ENCODE data around the gene LRRC75B.
"Not testable (repeated sequence)": the region's sequence is repeated elsewhere in the genome, so short reads cannot be mapped to it uniquely, and the experiment has no call there.

LRRC75B gene

GRCh38 chr22:24602105-24602749 is 9.4 kb upstream of the LRRC75B start:
- DNase-seq: not testable (repeated sequence)

DNA sequence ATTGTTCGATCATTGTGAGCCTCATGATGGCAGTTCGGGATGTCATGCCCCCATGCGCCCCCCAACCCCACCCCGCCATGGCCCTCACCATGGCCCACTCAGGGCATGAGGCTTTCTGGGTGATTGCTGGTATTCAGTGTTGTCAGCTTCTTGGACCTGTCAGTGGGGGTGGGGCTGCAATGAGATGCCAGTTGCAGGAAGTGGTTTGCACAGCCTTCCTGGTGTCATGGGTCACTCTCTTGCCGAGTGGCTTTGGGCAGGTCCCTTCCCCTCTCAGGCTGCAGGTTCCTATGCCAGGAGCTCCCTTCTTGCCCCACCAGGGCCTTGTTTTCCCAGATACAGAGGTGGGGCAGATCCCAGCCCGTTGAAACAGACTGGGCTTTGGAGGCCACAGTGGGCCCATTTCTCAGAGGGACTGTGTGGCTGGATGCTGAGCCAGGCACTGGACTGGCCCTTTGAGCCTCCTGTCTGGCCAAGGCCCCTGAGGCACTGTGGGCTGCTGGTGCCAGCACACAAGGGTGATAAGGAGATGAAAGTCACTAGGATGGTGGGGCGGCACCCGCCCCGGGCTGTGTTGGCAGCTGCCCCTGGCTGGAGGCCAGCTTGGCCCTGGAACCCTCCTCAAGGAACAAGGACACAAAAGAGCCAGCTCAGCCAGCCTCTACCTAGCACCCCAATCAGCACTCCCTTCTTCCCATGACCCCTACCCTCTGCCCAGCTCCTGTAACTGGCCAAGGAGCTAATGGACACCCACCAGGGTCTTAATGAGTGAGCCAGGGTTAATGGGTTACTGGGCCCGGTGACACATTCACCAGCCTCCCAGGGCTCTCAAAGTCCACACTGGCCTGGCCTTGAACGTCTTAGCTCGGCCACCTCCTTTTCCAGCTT is 8.6 kb upstream of the LRRC75B start:
- no peak for DNase-seq

GRCh38 chr22:24599958-24600715 is 7.3 kb upstream of the LRRC75B start:
- DNase-seq: not testable (repeated sequence)

DNA sequence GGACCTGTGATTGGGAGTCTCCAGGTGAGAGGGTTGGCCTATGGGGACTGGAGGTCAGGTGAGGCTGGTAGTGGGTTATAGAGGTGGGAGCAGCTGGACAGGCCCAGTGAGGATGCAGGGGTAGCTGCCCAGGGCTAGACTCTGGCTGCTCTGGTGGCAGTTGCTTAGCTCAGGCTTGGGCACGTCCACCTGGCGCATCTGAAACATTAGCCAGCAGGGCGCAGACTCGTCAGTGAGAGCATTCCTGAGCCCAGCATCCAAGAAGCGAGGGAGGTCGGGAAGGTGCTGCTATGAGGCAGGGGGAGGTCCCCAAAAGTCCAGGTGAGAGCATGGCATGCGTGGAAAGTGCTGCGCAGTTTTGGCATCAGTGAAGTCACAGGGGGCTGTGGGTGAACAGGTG is 6.6 kb upstream of the LRRC75B start:
- no peak for DNase-seq

- not testable (repeated sequence) for DNase-seq
These were observed 4.2 kb upstream of the LRRC75B start for GRCh38 chr22:24597076-24597475.

DNA sequence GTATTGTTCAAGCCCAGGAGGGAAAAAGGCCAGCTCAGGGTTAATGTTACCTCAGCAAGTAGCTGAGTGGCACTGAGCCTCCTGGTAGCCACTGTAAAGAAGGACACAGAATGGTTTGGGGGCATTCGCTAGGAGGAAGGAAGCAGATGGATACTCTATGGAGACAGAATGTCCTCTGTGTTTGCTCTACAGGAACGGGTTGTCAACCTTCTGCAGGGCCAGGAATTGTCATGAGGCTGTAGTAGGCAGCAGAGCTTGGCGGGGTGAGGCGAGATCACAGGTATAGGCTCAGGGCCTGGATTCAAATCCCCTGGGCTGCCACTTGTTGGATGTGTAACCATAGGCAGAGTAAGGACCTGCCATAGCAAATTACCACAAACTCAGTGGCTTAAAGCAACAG is 3.0 kb upstream of the LRRC75B start:
- DNase-seq: no peak

DNA sequence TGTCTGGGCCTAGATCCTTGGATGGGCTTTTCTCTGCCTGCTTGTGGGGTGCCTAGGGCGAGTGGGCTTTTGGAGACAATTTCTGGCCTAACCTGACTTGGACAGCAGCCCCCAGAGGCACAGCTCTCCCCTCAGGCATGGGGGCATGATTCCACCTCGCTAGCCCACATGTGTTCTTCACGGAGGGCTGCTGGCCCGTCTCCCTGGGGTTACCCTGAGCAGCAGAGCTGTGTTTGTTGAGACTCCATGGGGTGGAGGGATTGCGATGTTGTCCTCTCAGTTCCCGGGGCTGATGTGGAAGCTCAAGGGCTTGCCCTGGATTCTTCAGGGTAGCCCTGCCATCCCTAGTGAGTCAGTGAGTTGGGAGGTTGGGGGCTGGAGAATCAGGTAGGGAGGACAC is 2.4 kb upstream of the LRRC75B start:
- no peak for DNase-seq

DNA sequence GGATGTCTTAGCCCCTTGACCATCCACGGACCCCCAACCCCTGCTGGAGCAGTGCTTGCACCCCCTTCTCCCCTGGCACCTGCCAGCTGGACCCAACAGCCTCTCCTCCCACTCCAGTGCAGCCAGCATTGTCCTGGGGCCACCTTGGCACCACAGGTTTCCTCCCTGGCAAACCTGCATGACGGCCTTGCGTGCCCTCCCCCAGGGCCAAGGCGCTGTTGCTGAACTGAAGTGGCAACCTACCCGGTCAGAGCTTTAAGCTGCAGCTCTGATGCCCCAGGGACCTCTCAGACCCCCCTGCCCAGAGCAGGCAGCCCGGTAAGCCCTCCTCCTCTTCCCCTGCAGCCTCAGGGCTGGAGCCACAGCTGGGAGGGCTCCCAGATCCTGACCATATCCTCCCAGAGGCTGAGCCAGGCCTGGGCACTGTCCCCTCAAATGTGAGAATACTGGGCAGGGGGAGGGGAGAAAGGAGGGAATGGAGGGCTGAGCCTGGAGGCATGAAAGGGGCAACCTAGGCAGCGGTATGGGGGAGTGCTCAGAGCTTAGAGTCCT is 1.8 kb upstream of the LRRC75B start:
- DNase-seq: no peak

- no peak for DNase-seq
These were observed 1.1 kb upstream of the LRRC75B start for GRCh38 chr22:24593836-24594568.

DNA sequence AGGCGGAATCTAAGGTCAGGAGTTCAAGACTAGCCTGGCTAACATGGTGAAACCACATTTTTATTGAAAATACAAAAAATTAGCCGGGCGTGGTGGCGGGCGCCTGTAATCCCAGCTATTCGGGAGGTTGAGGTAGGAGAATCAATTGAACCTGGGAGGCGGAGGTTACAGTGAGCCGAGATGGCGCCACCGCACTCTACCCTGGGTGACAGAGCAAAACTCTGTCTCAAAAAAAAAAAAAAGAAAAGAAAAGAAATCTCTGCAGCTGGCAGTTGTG is 624 bp upstream of the LRRC75B start:
- DNase-seq: not testable (repeated sequence)

DNA sequence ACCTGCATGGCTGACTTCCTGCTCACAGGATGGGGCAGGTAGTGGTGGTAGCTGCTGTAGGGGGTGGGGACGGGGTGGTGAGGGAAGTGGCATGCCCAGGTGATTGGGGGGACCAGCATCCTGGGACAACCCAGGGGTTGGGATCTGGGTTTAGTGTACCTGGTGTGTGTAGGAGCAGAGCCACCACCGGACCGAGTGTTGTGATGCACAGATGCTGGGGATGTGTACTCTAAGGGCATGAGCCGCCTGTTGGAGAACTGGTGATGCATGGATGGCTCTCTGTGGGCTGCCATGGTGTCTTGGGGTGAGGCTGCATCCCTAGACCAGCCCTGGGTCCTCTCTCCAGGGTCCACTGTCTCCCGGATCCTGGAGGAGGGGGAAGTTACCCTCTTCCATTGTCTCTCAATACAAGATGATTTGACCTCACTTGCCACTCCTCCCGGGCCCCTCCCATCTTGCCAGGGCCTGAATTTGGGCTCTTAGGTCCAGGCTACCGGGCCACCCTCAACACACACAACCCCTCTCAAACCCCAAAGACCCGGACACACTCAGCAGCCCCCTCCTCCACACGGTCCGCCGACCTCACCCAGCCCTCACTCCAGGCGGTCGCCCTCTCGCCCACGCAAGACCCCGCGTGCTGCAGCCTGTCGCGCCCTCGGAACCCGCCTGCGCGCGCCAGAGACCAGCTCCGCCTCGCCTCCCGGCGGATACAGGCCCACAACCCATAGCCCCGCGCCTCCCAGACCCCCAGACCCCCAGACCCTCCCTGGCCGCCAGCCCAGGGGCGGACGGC is 619 bp downstream of the LRRC75B start:
- DNase-seq: no peak

DNA sequence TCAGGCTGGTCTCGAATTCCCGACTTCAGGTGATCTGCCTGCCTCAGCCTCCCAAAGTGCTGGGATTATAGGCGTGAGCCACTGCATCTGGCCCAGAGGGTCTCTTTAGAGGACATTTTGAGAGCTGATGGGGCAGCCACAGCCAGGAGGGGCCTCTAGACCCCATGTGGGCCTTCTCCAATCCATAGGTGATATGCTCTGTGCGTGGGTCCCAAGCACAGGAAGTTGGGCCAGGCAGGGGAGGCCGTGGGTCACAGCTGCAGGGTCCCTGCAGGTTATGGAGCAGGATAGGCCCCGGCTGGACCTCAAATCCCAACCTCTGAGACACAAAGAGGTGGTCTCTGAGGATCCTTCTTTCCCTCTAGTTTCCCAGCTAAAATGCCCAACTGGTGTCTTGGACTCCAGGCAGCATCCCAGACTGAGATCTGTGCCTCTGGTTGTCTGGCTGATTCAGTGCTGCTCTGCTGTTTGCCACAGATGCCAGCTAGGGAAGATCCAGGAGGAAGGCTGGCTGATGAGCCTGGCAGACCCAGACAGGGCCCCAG is 1.5 kb downstream of the LRRC75B start:
- no peak for DNase-seq

- no peak for DNase-seq
These were observed 2.2 kb downstream of the LRRC75B start for GRCh38 chr22:24590596-24591173.

- DNase-seq: no peak
These were observed 3.3 kb downstream of the LRRC75B start for GRCh38 chr22:24589518-24590030.

GRCh38 chr22:24588757-24589481 is 4.0 kb downstream of the LRRC75B start:
- DNase-seq: no peak

DNA sequence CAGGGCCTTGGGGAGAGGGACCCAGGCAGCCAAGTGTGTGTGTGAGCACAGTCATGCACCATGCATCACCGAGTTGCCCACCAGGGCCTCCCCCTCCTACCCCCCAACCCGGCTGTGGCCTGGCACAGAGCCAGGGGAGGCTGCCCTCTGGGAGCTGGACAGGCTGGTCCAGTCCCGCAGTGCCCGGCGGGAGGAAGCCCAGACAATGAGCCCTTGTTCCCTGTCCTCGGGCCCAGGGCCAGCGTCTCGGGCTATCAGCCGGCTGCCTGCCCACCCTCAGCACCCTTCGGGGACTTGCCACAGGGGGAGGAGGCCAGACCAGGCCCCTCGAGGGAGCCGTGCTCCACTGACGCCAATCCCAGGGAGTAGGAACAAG is 4.5 kb downstream of the LRRC75B start:
- DNase-seq: no peak

DNA sequence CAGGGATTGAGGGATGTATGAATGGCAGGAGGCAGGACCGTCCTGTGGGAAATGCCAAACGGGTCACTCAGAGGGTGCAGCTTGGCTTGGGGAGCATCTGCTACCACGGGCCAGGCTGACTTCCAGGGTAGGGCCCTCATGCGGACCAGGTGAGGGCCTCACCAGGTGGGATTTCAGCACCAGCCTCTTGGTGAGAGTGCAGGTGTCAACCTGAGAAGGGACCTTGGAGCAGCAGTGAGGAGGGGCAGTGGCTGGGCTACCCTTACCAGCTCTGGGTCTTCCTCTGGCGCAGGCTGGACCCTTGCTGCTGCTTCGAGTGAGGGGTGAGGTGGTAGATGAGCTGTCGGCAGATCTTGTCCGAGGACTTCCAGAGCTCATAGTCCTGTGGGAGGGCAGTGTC is 4.9 kb downstream of the LRRC75B start:
- DNase-seq: no peak

- DNase-seq: no peak
These were observed 5.6 kb downstream of the LRRC75B start for GRCh38 chr22:24587251-24587650.

DNA sequence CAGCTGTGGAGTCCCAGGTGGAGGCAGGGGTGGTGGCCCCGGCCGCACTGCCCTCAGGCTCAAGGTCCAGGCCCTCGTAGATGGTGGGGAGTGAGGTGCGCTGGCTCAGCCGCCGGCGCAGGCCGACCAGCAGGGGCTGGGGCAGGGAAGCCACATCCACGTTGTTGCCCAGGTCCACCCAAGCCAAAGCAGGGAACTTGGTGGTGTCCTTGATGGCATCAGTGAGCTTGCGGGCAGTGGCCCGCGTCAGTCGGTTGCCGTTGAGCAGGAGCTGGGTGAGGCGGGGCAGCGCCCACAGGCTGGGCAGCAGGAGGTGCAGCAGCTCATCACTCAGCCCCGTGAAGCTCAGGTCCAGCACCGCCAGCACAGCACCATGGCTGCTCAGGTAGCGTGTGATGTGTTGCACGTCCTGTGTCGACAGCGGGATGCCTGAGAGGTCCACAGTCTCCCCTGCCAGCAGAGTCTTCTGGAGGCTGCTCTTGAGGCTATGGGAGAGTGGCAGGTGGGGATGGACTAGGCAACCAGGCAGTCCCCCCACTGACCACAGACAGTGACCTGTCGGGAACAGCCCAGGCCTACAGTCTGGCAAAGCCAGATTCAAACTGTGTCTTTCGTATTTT is 6.8 kb downstream of the LRRC75B start:
- no peak for DNase-seq

DNA sequence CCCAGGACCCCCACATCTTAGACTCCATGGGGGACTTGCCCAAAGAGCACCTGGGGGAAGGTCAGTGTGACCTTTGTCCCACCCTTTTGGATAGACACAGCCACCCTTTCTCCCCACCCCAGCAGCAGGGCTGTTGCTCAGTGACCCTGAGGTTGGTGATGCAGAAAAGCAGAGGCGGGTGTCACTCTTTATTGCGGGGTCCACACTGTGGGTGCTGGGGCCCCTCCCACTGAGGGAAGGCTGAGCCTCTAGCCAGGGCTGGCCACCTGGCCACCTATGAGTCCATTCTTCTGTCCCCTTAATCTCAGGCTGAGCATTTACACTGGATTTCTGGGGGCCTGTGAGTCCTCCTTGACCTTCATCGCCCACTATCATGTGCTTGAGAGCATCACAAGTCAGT is 7.4 kb downstream of the LRRC75B start:
- DNase-seq: no peak
